GM12878 (cell line): ENCODE data around the gene ABHD1. TPM values are rescaled to one million over a fixed set of nuclear protein-coding genes. Genes with fewer than 3 reads are reported as not detected.

Experiments used
- ATAC-seq: fragments of 200-7000 bp; cut with Tn5 transposase; 3 replicates; pipeline ENCODE4 v1.9.1; 2020; ENCODE audit warnings: mild to moderate bottlenecking, moderate library complexity
- BruUV-seq: library from RNA; stranded (reverse); fragments of 400-500 nt; replicated peaks from 2 replicates; lab custom pipeline; 2021; lab: Mats Ljungman, UMichigan
- CTCF ChIA-PET: fragments of 300-600 bp; sonication (Branson Sonifier 250); formaldehyde crosslinking; extraction: SDS; loops from one replicate; lab custom pipeline; 2021; ENCODE audit warnings: inconsistent platforms; lab: Yijun Ruan, JAX
- POLR2A ChIA-PET: fragments of 350-600 bp; formaldehyde crosslinking; extraction: SDS; loops from one replicate; lab custom pipeline; 2021; ENCODE audit warnings: inconsistent platforms; lab: Charles Lee
- RAD21 ChIA-PET: fragments of 300-600 bp; sonication (Branson Sonifier 250); formaldehyde crosslinking; loops from one replicate; lab custom pipeline; 2023; ENCODE audit warnings: antibody characterized with exemption; ENCODE audit not compliant: unreplicated experiment; lab: Charles Lee
- SMC1A ChIA-PET: fragments of 300-600 bp; sonication (Branson Sonifier 250); formaldehyde crosslinking; loops from one replicate; lab custom pipeline; 2023; ENCODE audit not compliant: unreplicated experiment, uncharacterized antibody; lab: Charles Lee
- DNase-seq: peaks from one replicate; pipeline ENCODE4 v3.0.0-alpha.2; 2011; ENCODE audit warnings: low read depth, low spot score
- FAIRE-seq: peaks from 3 replicates; lab custom pipeline; 2011; peaks lifted over from hg19 to GRCh38; lab: Jason Lieb, UNC
- H2AFZ ChIP-seq: 2 replicates; pipeline ENCODE4 v1.6.0; 2011; ENCODE audit warnings: low read depth, low read length, control low read depth; ENCODE audit not compliant: control insufficient read depth
- H3K27ac ChIP-seq: 2 replicates; pipeline ENCODE4 v1.5.1; 2011; ENCODE audit warnings: control low read depth; ENCODE audit not compliant: control insufficient read depth, insufficient read depth
- H3K27me3 ChIP-seq, 2 experiments: replicated peaks in 1 of 2; 2 replicates each; pipeline versions ENCODE4 v1.6.0 to v1.6.1; 2011; ENCODE audit warnings: low read length in 1 of 2; ENCODE audit not compliant: control insufficient read depth in 2 of 2, insufficient read depth in 2 of 2
- H3K36me3 ChIP-seq, 2 experiments: 2 replicates each; pipeline ENCODE4 v1.5.1; 2011; ENCODE audit warnings: low read length in 1 of 2; ENCODE audit not compliant: control insufficient read depth in 2 of 2, insufficient read depth in 2 of 2
- H3K4me1 ChIP-seq: 2 replicates; pipeline ENCODE4 v1.6.1; 2011; ENCODE audit warnings: mild to moderate bottlenecking, low read length, moderate library complexity, mixed read lengths; ENCODE audit not compliant: control insufficient read depth, insufficient read depth
- H3K4me2 ChIP-seq: 2 replicates; pipeline ENCODE4 v1.6.0; 2011; ENCODE audit warnings: control low read depth; ENCODE audit not compliant: control insufficient read depth, insufficient read depth
- H3K4me3 ChIP-seq: fragments of 200-600 bp; sonication (generic); 2 replicates; pipeline ENCODE4 v1.5.1; 2016
- H3K79me2 ChIP-seq: 2 replicates; pipeline ENCODE4 v1.6.0; 2011; ENCODE audit warnings: low read length; ENCODE audit not compliant: control insufficient read depth, insufficient read depth
- H3K9ac ChIP-seq: 2 replicates; pipeline ENCODE4 v1.8.0; 2011; ENCODE audit warnings: low read length, control low read depth, mixed read lengths; ENCODE audit not compliant: control insufficient read depth, insufficient read depth
- H3K9me3 ChIP-seq: replicated peaks from 3 replicates; pipeline ENCODE4 v1.5.1; 2011; ENCODE audit warnings: mild to moderate bottlenecking, low read length; ENCODE audit not compliant: control insufficient read depth, insufficient read depth
- H4K20me1 ChIP-seq: 2 replicates; pipeline ENCODE4 v1.6.0; 2011; ENCODE audit not compliant: control insufficient read depth, insufficient read depth
- NR2C2 ChIP-seq: IDR thresholded peaks from 2 replicates; pipeline ENCODE4 v1.6.1; 2011; ENCODE audit warnings: borderline replicate concordance, low read depth; ENCODE audit not compliant: control insufficient read depth, insufficient read length
- POLR2A ChIP-seq: IDR thresholded peaks from 2 replicates; pipeline ENCODE4 v1.6.1; 2011; ENCODE audit warnings: low read depth, mild to moderate bottlenecking, low read length
- POLR2AphosphoS2 ChIP-seq: IDR thresholded peaks from 2 replicates; pipeline ENCODE4 v1.6.1; 2011; ENCODE audit warnings: low read depth, mild to moderate bottlenecking, low read length, improper control_type of control experiment, moderate library complexity
- SMAD5 ChIP-seq: IDR thresholded peaks from 2 replicates; pipeline ENCODE4 v1.6.1; 2016; ENCODE audit warnings: antibody characterized with exemption, low read depth
- SMARCA5 ChIP-seq: fragments of 450-650 bp; IDR thresholded peaks from 2 replicates; pipeline ENCODE4 v1.6.1; 2017; ENCODE audit warnings: mild to moderate bottlenecking
- STAT3 ChIP-seq: IDR thresholded peaks from 2 replicates; pipeline ENCODE4 v1.6.1; 2011; ENCODE audit warnings: low read depth, low read length, improper control_type of control experiment
- WGBS: methylation state at CpG from one replicate; pipeline ENCODE4 v1.1.6; 2016; ENCODE audit warnings: low lambda C conversion rate; ENCODE audit not compliant: insufficient replicate concordance, insufficient coverage; ENCODE audit errors: missing lambda C conversion rate; 5-methylcytosine and 5-hydroxymethylcytosine counted together
- in situ Hi-C: fragments of 300-500 bp; cut with MboI; formaldehyde crosslinking; loops from 9 replicates; pipeline ENCODE4 v1.14.3; 2018; ENCODE audit warnings: mixed read lengths
- intact Hi-C: fragments of 100-400 bp; cut with micrococcal nuclease; formaldehyde crosslinking; loops from one replicate; pipeline ENCODE4 v1.14.2; 2022; ENCODE audit not compliant: unreplicated experiment
- polyA plus RNA-seq, 11 experiments: library from polyadenylated mRNA; depleted of rRNA in 4 of 11; unstranded in 6 of 11; stranded (reverse) in 5 of 11; fragments of >200 nt; fragmentation: Nextera tagmentation in 4 of 11; fragmentation: Illumina TruSeq in 1 of 11; extraction: Ambion mirVana in 4 of 11; extraction: Trizol in 1 of 11; gene quantifications; 1 replicate in 1 of 11; 2 replicates in 10 of 11; pipeline versions ENCODE4 v1.2.1 to v1.2.3, GENCODE V29; 2011 to 2016; ENCODE audit warnings: inconsistent platforms in 2 of 11, missing spikeins in 2 of 11, low read depth in 1 of 11
- total RNA-seq, 4 experiments: library from RNA; depleted of rRNA in 3 of 4; stranded (reverse); fragments of >200 nt in 3 of 4; fragmentation: Illumina TruSeq in 1 of 4; extraction: Trizol in 1 of 4; gene quantifications; 2 replicates each; pipeline versions ENCODE4 v1.2.1 to v1.2.3, GENCODE V29; 2013 to 2021

The ABHD1 gene
- total and polyA plus RNA-seq, 10 of the 15 experiments (the other 5 are each of a cell fraction or from before 2014, with no cell fraction given): 0.04 to 0.35 (median 0.17) TPM; not detected in 2

GRCh38 chr2:27127883-27128667, 4.5 kb downstream of the ABHD1 start:
- H3K9me3 ChIP-seq: no peaks in the 10 kb centered on the region
- peaks cover 10 to 17% of the 10 kb centered on the region in 2 experiments for H3K36me3 ChIP-seq
- BruUV-seq: no TSS peak
- CTCF ChIA-PET: interaction anchor here (0.8 kb wide), 1 partner anchor 175 kb away, joined by 3 read pairs; no protein-coding TSS in a partner anchor
- intact Hi-C loops (no loop called here), in situ Hi-C loops (no loop called here)
- no peak overlapping the region for H3K27ac ChIP-seq
- no peak for DNase-seq
- H3K4me2 ChIP-seq: no peak overlapping the region
- POLR2A ChIA-PET: interaction anchor here (0.6 kb wide), 1 partner anchor 33 kb away, joined by 4 read pairs; no protein-coding TSS in a partner anchor
- RAD21 ChIA-PET: no interaction called here
- H4K20me1 ChIP-seq: no peaks in the 10 kb centered on the region
- peaks cover 7% of the 10 kb centered on the region for H3K4me1 ChIP-seq
- WGBS: 82% methylated on average over 9 of the region's 9 CpGs
- H3K79me2 ChIP-seq: peaks cover 5% of the 10 kb centered on the region
- SMC1A ChIA-PET: no interaction called here
- ATAC-seq: no peak
- peaks cover 0 to 3% of the 10 kb centered on the region in 2 experiments; a peak in 1 of 4 replicates for H3K27me3 ChIP-seq
- H3K9ac ChIP-seq: no peak overlapping the region
- H2AFZ ChIP-seq: no peak overlapping the region
- H3K4me3 ChIP-seq: no peak overlapping the region
- TF ChIP-seq POLR2A: 0 out of 2 replicates have a peak, but pooled peaks have one; percentile 13
- no peak for TF ChIP-seq NR2C2
- peak; percentile 50; the same call in 1 of the 2 replicates for TF ChIP-seq POLR2AphosphoS2
- FAIRE-seq: no peak

GRCh38 chr2:27128668-27129571, 5.3 kb downstream of the ABHD1 start:
- FAIRE-seq: no peak
- H3K27ac ChIP-seq: no peak overlapping the region
- H3K36me3 ChIP-seq: peaks cover 10 to 17% of the 10 kb centered on the region in 2 experiments
- H3K27me3 ChIP-seq: peaks cover 0 to 3% of the 10 kb centered on the region in 2 experiments; a peak in 1 of 4 replicates
- ChIA-PET RAD21 (no interaction called here), CTCF (no interaction called here), POLR2A (no interaction called here), SMC1A (no interaction called here)
- WGBS: 69% methylated on average over 11 of the region's 11 CpGs
- peaks cover 5% of the 10 kb centered on the region for H3K4me1 ChIP-seq
- intact Hi-C loops: no loop called here
- no peak for TF ChIP-seq SMARCA5
- no peak for TF ChIP-seq STAT3
- peak; percentile 40; the same call in 1 of the 2 replicates for TF ChIP-seq SMAD5
- H4K20me1 ChIP-seq: no peaks in the 10 kb centered on the region
- no peaks in the 10 kb centered on the region for H3K9me3 ChIP-seq
- no TSS peak for BruUV-seq
- no peak overlapping the region for H3K4me2 ChIP-seq
- in situ Hi-C loops: no loop called here
- H2AFZ ChIP-seq: no peak overlapping the region
- no peak overlapping the region for H3K9ac ChIP-seq
- peaks cover 14% of the 10 kb centered on the region for H3K79me2 ChIP-seq
- ATAC-seq: no peak
- DNase-seq: no peak
- H3K4me3 ChIP-seq: no peak overlapping the region
